Measurements from ENCODE around the gene SMIM26. TPM values are rescaled to one million over a fixed set of nuclear protein-coding genes. Genes with fewer than 3 reads are reported as not detected.
"Not testable (repeated sequence)": the region's sequence is repeated elsewhere in the genome, so short reads cannot be mapped to it uniquely, and the experiment has no call there.

SMIM26 gene
- 44.0 and 57.3 TPM in 2 replicates for total RNA-seq

GRCh38 chr20:18566892-18567738, at the start of gene SMIM26:
Gene SMIM26, plus strand, starts transcription at chr20:18567432. Its CDS starts 47 bp downstream, at chr20:18567479.
- TF ChIP-seq, protein P1, sequence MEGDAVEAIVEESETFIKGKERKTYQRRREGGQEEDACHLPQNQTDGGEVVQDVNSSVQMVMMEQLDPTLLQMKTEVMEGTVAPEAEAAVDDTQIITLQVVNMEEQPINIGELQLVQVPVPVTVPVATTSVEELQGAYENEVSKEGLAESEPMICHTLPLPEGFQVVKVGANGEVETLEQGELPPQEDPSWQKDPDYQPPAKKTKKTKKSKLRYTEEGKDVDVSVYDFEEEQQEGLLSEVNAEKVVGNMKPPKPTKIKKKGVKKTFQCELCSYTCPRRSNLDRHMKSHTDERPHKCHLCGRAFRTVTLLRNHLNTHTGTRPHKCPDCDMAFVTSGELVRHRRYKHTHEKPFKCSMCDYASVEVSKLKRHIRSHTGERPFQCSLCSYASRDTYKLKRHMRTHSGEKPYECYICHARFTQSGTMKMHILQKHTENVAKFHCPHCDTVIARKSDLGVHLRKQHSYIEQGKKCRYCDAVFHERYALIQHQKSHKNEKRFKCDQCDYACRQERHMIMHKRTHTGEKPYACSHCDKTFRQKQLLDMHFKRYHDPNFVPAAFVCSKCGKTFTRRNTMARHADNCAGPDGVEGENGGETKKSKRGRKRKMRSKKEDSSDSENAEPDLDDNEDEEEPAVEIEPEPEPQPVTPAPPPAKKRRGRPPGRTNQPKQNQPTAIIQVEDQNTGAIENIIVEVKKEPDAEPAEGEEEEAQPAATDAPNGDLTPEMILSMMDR (IDR thresholded peaks at IDR 0.05; ENCODE audit: insufficient read depth, low read depth, low read length), result no peak
- peak within 1 kb of the TSS; percentile 91 for H3K4me3 ChIP-seq (ENCODE audit: low read depth, low read length)
- peak; percentile 84 for DNase-seq (ENCODE audit: low read depth)

DNA sequence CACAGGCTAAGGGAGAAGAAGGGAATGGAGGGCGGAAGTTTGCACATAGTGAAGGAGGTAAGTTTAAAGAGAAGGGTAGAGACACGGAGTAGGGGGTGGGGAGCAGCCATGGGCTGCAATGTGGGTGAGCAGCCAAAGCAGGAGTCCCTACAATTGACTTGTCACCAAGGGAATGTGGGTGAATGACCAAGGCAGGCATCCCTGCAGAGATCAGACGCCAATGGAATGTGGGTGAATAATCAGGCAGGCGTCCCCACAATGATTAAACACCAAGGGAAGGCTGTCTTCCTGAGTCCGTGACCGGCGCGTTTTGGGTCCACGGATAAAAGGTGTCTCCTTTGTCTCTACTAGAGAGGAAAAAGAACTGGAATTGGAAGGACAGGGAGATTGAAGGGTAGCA, 45.2 kb upstream of the SMIM26 start:
- not testable (repeated sequence) for DNase-seq (ENCODE audit: low read depth); H3K4me3 ChIP-seq (ENCODE audit: low read depth, low read length)

DNA sequence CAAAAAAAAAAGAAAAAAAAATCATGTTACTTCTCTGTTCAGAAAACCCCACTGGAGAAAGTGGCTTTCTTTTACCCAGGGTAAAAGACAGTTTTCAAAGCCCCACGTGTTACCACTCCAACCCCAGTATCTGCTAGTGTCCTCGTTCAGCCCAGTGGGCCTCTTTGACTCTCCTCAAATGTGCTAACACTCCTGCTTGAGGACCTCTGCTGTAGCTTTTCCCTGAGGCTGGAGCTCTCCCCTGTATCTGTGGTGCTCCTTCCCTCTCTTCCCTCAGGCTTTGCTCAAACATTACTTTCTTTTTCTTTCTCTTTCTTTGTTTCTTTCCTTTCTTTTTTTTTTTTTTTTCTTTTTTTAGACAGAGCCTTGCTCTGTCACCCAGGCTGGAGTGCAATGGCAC, 44.2 kb upstream of the SMIM26 start:
- TF ChIP-seq, protein P1 (IDR thresholded peaks at IDR 0.05; ENCODE audit: insufficient read depth, low read depth, low read length), result no peak
- DNase-seq (ENCODE audit: low read depth), result no peak
- H3K4me3 ChIP-seq (ENCODE audit: low read depth, low read length), result no peak overlapping the region

- DNase-seq (ENCODE audit: low read depth), result peak; percentile 42
- no peak overlapping the region for H3K4me3 ChIP-seq (ENCODE audit: low read depth, low read length)
- TF ChIP-seq, protein P1 (IDR thresholded peaks at IDR 0.05; ENCODE audit: insufficient read depth, low read depth, low read length), result no peak
These were observed 42.6 kb upstream of the SMIM26 start for GRCh38 chr20:18524646-18525045.

GRCh38 chr20:18526761-18527160, 40.5 kb upstream of the SMIM26 start:
- H3K4me3 ChIP-seq (ENCODE audit: low read depth, low read length); DNase-seq (ENCODE audit: low read depth): not testable (repeated sequence)

- TF ChIP-seq, protein P1 (IDR thresholded peaks at IDR 0.05; ENCODE audit: insufficient read depth, low read depth, low read length), result no peak
These were observed 39.9 kb upstream of the SMIM26 start for GRCh38 chr20:18527339-18527738.

DNA sequence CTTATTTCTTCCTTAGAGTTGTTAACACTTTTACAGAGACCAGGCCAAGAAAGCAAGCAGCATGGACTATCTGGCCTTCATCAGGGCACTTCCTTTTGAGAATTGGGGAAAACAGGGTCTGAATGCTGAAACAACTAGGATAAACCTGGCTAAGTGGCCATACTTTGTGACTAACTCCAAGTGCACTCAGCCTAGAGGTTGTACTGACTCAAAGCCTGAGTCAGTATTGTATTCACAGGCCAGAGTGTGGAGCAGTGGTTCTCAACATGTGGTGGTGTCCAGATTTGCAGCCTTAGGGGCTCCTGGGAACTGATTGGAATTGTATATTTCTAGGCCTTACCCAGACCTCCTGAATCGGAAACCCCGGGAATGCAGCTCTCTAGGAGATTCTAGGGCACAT, 39.4 kb upstream of the SMIM26 start:
- DNase-seq (ENCODE audit: low read depth), result no peak
- no peak overlapping the region for H3K4me3 ChIP-seq (ENCODE audit: low read depth, low read length)
- TF ChIP-seq, protein P1 (IDR thresholded peaks at IDR 0.05; ENCODE audit: insufficient read depth, low read depth, low read length), result no peak

More at GRCh38 chr20:18527339-18527738, 39.9 kb upstream of the SMIM26 start:
- H3K4me3 ChIP-seq (ENCODE audit: low read depth, low read length), result no peak overlapping the region
- DNase-seq (ENCODE audit: low read depth), result no peak

- DNase-seq (ENCODE audit: low read depth), result no peak
- H3K4me3 ChIP-seq (ENCODE audit: low read depth, low read length), result no peak overlapping the region
- TF ChIP-seq, protein P1 (IDR thresholded peaks at IDR 0.05; ENCODE audit: insufficient read depth, low read depth, low read length), result no peak
These were observed 38.2 kb upstream of the SMIM26 start for GRCh38 chr20:18529041-18529440.

Data from fibroblast of villous mesenchyme (primary cell).